ENCODE results near the gene SEMA3A. TPM values are rescaled to one million over a fixed set of nuclear protein-coding genes. Genes with fewer than 3 reads are reported as not detected.

SEMA3A gene
- total RNA-seq, 1 donor from 2014 or later = 1.9 TPM

DNA sequence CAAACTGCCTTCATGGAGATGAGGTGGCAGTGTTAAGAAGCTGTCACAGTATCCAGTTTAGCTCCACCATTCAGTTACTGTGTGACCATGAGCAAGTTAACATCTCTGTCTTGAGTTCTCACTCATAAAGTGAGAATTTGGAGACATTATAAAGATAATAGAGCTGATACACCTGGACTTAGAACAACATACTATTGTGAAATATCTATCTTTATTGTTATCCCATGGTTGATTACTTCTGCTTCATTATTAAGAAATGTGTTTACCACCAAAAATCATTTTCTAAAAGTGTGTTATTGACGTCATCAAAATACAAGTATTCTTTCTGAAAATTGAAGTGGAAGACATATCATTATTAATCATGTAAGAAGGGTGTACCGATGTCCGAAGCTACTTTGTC is 166.9 kb downstream of the SEMA3A start:
- intact Hi-C loops (cut with micrococcal nuclease) = no loop called here
- TF ChIP-seq, protein P1, sequence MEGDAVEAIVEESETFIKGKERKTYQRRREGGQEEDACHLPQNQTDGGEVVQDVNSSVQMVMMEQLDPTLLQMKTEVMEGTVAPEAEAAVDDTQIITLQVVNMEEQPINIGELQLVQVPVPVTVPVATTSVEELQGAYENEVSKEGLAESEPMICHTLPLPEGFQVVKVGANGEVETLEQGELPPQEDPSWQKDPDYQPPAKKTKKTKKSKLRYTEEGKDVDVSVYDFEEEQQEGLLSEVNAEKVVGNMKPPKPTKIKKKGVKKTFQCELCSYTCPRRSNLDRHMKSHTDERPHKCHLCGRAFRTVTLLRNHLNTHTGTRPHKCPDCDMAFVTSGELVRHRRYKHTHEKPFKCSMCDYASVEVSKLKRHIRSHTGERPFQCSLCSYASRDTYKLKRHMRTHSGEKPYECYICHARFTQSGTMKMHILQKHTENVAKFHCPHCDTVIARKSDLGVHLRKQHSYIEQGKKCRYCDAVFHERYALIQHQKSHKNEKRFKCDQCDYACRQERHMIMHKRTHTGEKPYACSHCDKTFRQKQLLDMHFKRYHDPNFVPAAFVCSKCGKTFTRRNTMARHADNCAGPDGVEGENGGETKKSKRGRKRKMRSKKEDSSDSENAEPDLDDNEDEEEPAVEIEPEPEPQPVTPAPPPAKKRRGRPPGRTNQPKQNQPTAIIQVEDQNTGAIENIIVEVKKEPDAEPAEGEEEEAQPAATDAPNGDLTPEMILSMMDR (IDR thresholded peaks at IDR 0.05; ENCODE audit: borderline replicate concordance) = no peak
- H3K9me3 ChIP-seq (replicated peaks) = peaks cover 4% of the 10 kb centered on the region

DNA sequence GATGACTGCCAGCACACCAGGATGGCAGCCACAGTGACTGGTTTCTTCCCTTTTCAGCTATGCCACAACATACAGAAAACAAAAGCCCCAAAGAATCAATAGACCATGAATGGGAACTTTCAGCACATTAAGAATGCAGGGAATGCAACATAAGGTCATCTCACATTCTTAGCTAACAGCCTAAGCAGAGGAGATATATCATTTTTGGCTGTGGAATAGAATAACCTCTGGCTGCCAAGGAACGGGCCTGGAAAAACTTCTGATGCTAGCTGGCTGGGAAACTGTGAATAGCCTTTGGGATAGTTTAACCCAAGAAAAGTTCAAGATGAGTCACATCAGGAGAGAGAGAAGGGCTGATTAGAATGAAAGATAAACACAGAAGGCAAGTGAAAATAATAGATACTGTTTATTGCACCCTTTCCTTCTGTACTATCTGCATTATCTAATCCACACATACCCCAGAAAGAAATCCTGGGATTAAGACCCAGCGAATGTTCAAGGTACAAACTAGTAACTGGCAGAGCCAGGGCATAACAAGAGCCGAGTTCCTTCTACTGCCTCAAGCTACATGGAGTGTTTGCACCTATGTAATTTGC is 169.2 kb downstream of the SEMA3A start:
- H3K36me3 ChIP-seq = no peaks in the 10 kb centered on the region
- H3K27me3 ChIP-seq (ENCODE audit: low read depth) = no peaks in the 10 kb centered on the region
- H3K4me3 ChIP-seq = no peak overlapping the region
- no peak for DNase-seq
- peaks cover 37% of the 10 kb centered on the region for H3K4me1 ChIP-seq
- peaks cover 4% of the 10 kb centered on the region for H3K9me3 ChIP-seq (replicated peaks)
- intact Hi-C loops (cut with micrococcal nuclease) = no loop called here
- H3K27ac ChIP-seq (replicated peaks) = no peak overlapping the region
- TF ChIP-seq, protein P1 (IDR thresholded peaks at IDR 0.05; ENCODE audit: borderline replicate concordance) = no peak

More for the DNA sequence above, 166.9 kb downstream of the SEMA3A start:
- H3K36me3 ChIP-seq = no peaks in the 10 kb centered on the region
- DNase-seq = no peak
- no peak overlapping the region for H3K4me3 ChIP-seq
- no peaks in the 10 kb centered on the region for H3K27me3 ChIP-seq (ENCODE audit: low read depth)
- no peak overlapping the region for H3K27ac ChIP-seq (replicated peaks)
- H3K4me1 ChIP-seq = peaks cover 19% of the 10 kb centered on the region

DNA sequence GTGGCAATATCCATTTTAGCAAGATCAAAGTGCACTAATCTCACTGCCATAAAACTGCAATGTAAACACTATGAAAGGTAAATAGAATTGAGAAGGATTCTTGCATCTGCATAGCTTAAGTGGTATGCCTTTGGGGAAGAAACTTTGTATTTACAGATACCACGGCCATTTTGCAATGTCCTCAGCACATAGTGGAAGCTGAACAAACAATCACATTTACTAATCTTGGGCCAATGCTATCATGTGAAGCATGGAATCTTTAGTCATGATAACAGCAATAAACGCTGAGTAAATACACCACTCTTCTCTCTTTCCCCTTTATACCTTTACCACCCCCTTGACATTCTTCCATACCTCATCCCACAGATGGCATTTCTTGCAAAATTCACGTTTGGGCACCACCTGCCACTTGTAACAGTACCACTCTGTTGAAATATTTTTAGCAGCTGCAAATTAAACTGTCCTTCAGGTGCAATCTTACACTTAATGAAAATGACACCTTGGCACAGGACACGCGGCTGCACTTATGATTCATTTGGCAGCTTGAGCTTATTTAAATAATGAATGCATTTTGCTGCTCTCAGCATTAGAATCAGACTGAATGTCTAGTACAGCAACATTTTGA is 171.8 kb downstream of the SEMA3A start:
- Histone ChIP-seq H3K4me3 (no peak overlapping the region), H3K9me3 (replicated peaks) (peaks cover 4% of the 10 kb centered on the region), H3K4me1 (peaks cover 38% of the 10 kb centered on the region), H3K36me3 (no peaks in the 10 kb centered on the region), H3K27ac (replicated peaks) (peak overlapping the region; percentile 62), H3K27me3 (ENCODE audit: low read depth) (no peaks in the 10 kb centered on the region)
- TF ChIP-seq, protein P1 (IDR thresholded peaks at IDR 0.05; ENCODE audit: borderline replicate concordance) = no peak
- intact Hi-C loops (cut with micrococcal nuclease) = no loop called here
- no peak for DNase-seq

DNA sequence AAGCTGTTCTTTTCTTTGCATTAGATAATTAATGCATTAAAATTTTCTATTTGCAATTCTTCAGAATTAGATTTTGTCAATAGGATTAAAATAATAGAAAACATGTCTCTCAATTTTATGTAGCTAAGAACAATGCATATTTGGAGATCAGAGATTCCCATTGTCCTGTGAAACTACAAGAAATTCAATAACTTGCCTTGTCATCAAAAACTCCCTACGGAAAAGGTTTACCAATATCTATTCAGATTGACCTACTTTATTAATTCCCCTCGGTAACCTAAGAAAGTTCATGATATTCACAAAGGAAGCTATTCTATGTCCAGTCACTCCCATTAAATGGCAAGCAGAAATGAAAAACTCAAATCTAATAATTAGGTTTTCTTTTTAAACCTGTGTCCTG is 172.6 kb downstream of the SEMA3A start:
- no peaks in the 10 kb centered on the region for H3K36me3 ChIP-seq
- H3K4me1 ChIP-seq = peaks cover 38% of the 10 kb centered on the region
- TF ChIP-seq, protein P1 (IDR thresholded peaks at IDR 0.05; ENCODE audit: borderline replicate concordance) = no peak
- H3K27me3 ChIP-seq (ENCODE audit: low read depth) = no peaks in the 10 kb centered on the region
- H3K27ac ChIP-seq (replicated peaks) = peak overlapping the region; percentile 62
- H3K4me3 ChIP-seq = no peak overlapping the region
- intact Hi-C loops (cut with micrococcal nuclease) = no loop called here
- H3K9me3 ChIP-seq (replicated peaks) = peaks cover 4% of the 10 kb centered on the region
- DNase-seq = no peak

DNA sequence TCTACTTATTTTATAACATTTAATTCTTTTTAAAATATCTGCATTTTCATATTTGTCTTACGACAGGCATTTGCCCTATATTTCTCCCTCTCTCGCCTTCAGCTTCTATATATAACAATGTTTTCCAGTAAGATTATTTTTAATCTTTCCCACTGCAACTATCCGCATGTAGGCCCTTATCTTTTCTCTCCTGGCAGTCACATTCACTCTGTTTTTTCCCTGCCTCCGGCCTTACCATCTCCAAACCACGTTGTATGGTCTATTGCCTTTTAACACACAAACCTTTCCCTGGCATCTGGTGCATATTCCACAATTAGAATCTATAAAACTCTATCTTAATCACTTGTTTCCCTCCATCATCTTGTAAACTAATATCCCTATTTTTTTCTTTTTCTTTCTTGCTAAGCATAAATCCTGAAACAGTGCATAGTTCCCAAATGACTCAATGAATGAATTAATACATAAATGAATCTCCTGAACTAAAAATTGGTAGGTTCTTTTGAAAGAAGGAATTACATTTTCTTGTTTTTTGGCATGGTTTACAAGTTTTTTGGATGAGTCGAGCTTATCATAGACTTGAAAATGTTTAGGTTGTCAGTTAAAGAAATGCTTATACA is 173.2 kb downstream of the SEMA3A start:
- TF ChIP-seq, protein P1 (IDR thresholded peaks at IDR 0.05; ENCODE audit: borderline replicate concordance) = no peak
- no peaks in the 10 kb centered on the region for H3K36me3 ChIP-seq
- H3K9me3 ChIP-seq (replicated peaks) = peaks cover 2% of the 10 kb centered on the region
- intact Hi-C loops (cut with micrococcal nuclease) = no loop called here
- H3K27me3 ChIP-seq (ENCODE audit: low read depth) = no peaks in the 10 kb centered on the region
- no peak overlapping the region for H3K4me3 ChIP-seq
- H3K4me1 ChIP-seq = peaks cover 38% of the 10 kb centered on the region
- DNase-seq = no peak
- peak overlapping the region; percentile 62 for H3K27ac ChIP-seq (replicated peaks)

All from left ventricle myocardium inferior (tissue), 1 donor.